ENCODE results near the gene KCNA4. TPM values are rescaled to one million over a fixed set of nuclear protein-coding genes. Genes with fewer than 3 reads are reported as not detected.

KCNA4 gene
- total and polyA plus RNA-seq, 2 donors (not counting 3 experiments of a cell fraction or from before 2014, with no cell fraction given) = not detected

- dilution Hi-C loops (cut with MboI; ENCODE audit: extremely low pct_ligation_motif_present, low sequenced_read_pairs) = no loop called here
- FAIRE-seq = no peak
- POLR2A ChIA-PET = no interaction called here
These were observed 15.7 kb downstream of the KCNA4 start for GRCh38 chr11:30000986-30001750.

More at GRCh38 chr11:30000986-30001750, 15.7 kb downstream of the KCNA4 start:
- BruUV-seq (replicated peaks) = no TSS peak
- Histone ChIP-seq H4K20me1 (replicated peaks; ENCODE audit: control insufficient read depth, extremely low read depth, insufficient read depth, low read length) (no peaks in the 10 kb centered on the region), H3K9me1 (replicated peaks; ENCODE audit: control insufficient read depth, extremely low read depth, insufficient read depth, low read length) (no peaks in the 10 kb centered on the region), H3K9ac (replicated peaks; ENCODE audit: extremely low read depth, insufficient read depth, low read length) (no peak overlapping the region), H3K27me3 (ENCODE audit: control insufficient read depth in 2 of 2, insufficient read depth in 2 of 2, low read length in 2 of 2) (no peaks in the 10 kb centered on the region), H3K36me3 (ENCODE audit: control insufficient read depth in 2 of 2, extremely low read depth in 1 of 2, insufficient read depth in 2 of 2, low read length in 2 of 2) (no peaks in the 10 kb centered on the region), H3K4me3 (replicated peaks in 1 of 3; ENCODE audit: insufficient read depth in 1 of 3, low read depth in 1 of 3, low read length in 3 of 3) (no peak overlapping the region), H2AFZ (ENCODE audit: low read depth, low read length) (no peak overlapping the region), H3K4me1 (ENCODE audit: control insufficient read depth, extremely low read depth, insufficient read depth, low read length) (no peaks in the 10 kb centered on the region), H3K4me2 (ENCODE audit: insufficient read depth, low read length) (no peak overlapping the region), H3K27ac (ENCODE audit: insufficient read depth, low read depth, low read length) (no peak overlapping the region), H3K79me2 (ENCODE audit: control insufficient read depth, insufficient read depth, low read length) (no peaks in the 10 kb centered on the region), H3K9me3 (replicated peaks; ENCODE audit: control insufficient read depth, insufficient read depth, low read length) (no peaks in the 10 kb centered on the region)
- no peak for DNase-seq (ENCODE audit: low read depth, low spot score)
- TF ChIP-seq MYC (IDR thresholded peaks at IDR 0.05; ENCODE audit: low read depth, low read length) (no peak), GATA2 (IDR thresholded peaks at IDR 0.05; ENCODE audit: insufficient read depth, insufficient read length, low read depth, low read length) (no peak), POLR2A (IDR thresholded peaks at IDR 0.05; ENCODE audit: low read depth, low read length) (no peak), POLR2AphosphoS5 (IDR thresholded peaks at IDR 0.05; ENCODE audit: insufficient read depth, low read depth, low read length) (no peak), CTCF (IDR thresholded peaks at IDR 0.05; ENCODE audit: extremely low read depth in 1 of 2, insufficient read depth in 1 of 2, low read depth in 1 of 2, low read length in 2 of 2) (no peak), JUN (IDR thresholded peaks at IDR 0.05; ENCODE audit: borderline replicate concordance, insufficient read depth, insufficient read length, low read depth) (no peak), EZH2 (IDR thresholded peaks at IDR 0.05; ENCODE audit: borderline replicate concordance, low read depth, low read length, severe bottlenecking) (no peak), MAX (IDR thresholded peaks at IDR 0.05; ENCODE audit: insufficient read depth, insufficient read length) (no peak), FOS (IDR thresholded peaks at IDR 0.05; ENCODE audit: borderline replicate concordance, insufficient read depth, low read length) (no peak)
- intact Hi-C loops (cut with micrococcal nuclease) = no loop called here
- CTCF ChIA-PET = no interaction called here

All from endothelial cell of umbilical vein (primary cell).